H1 (cell line): ENCODE measurements around the gene FLNA. TPM values are rescaled to one million over a fixed set of nuclear protein-coding genes. Genes with fewer than 3 reads are reported as not detected.

ENCODE experiments used
- CTCF ChIA-PET: fragments of 300-600 bp; sonication (Branson Sonifier 250); formaldehyde crosslinking; loops from one replicate; lab custom pipeline; 2021; ENCODE audit not compliant: partially characterized antibody; lab: Charles Lee
- POLR2A ChIA-PET: fragments of 300-600 bp; sonication (Branson Sonifier 250); formaldehyde crosslinking; loops from one replicate; lab custom pipeline; 2021; ENCODE audit warnings: inconsistent platforms; ENCODE audit not compliant: partially characterized antibody; lab: Charles Lee
- DNase-seq, 2 experiments: peaks; one replicate each; pipeline versions ENCODE4 v3.0.0 to v3.0.0-alpha.2; 2010 to 2022; ENCODE audit warnings: low spot score in 2 of 2, low read depth in 1 of 2, mixed read lengths in 1 of 2
- FAIRE-seq: peaks from 2 replicates; lab custom pipeline; 2011; peaks lifted over from hg19 to GRCh38; lab: Jason Lieb, UNC
- H2AFZ ChIP-seq: 2 replicates; pipeline ENCODE4 v1.8.1; 2012; ENCODE audit warnings: low read length, inconsistent platforms
- H2AK5ac ChIP-seq: 2 replicates; pipeline ENCODE4 v1.6.1; 2013; ENCODE audit warnings: low read depth, low read length
- H2BK120ac ChIP-seq: replicated peaks from 2 replicates; pipeline ENCODE3; 2013; ENCODE audit warnings: low read depth, low read length, inconsistent platforms
- H2BK12ac ChIP-seq: 2 replicates; pipeline ENCODE4 v1.6.1; 2013; ENCODE audit warnings: low read depth, low read length
- H2BK15ac ChIP-seq: 2 replicates; pipeline ENCODE4 v1.6.1; 2013; ENCODE audit warnings: low read length
- H2BK20ac ChIP-seq: 2 replicates; pipeline ENCODE4 v1.6.1; 2013; ENCODE audit warnings: low read length
- H2BK5ac ChIP-seq: 2 replicates; pipeline ENCODE4 v1.6.1; 2013; ENCODE audit warnings: low read depth, low read length
- H3K14ac ChIP-seq: 2 replicates; pipeline ENCODE4 v1.6.1; 2013; ENCODE audit warnings: inconsistent platforms; ENCODE audit not compliant: insufficient read length
- H3K18ac ChIP-seq: 2 replicates; pipeline ENCODE4 v1.6.1; 2013; ENCODE audit warnings: low read length; ENCODE audit errors: extremely low read depth
- H3K23ac ChIP-seq: 2 replicates; pipeline ENCODE4 v1.6.1; 2013; ENCODE audit warnings: inconsistent platforms; ENCODE audit not compliant: insufficient read length
- H3K23me2 ChIP-seq: 2 replicates; pipeline ENCODE4 v1.6.1; 2013; ENCODE audit warnings: low read depth, low read length
- H3K27ac ChIP-seq: 2 replicates; pipeline ENCODE4 v1.6.1; 2011; ENCODE audit warnings: low read depth, low read length, inconsistent platforms
- H3K27me3 ChIP-seq, 4 experiments: replicated peaks in 1 of 4; 1 replicate in 1 of 4; 2 replicates in 3 of 4; pipeline versions ENCODE4 v1.6.1 to v1.8.1; 2011 to 2013; ENCODE audit warnings: low read length in 3 of 4, mild to moderate bottlenecking in 3 of 4, inconsistent platforms in 2 of 4, mixed read lengths in 2 of 4, moderate library complexity in 1 of 4; ENCODE audit not compliant: control insufficient read depth in 3 of 4, insufficient read depth in 3 of 4; ENCODE audit errors: extremely low read depth in 1 of 4
- H3K36me3 ChIP-seq, 4 experiments: 2 replicates each; pipeline versions ENCODE4 v1.6.1 to v1.8.1; 2011 to 2013; ENCODE audit warnings: mild to moderate bottlenecking in 4 of 4, low read length in 3 of 4, moderate library complexity in 2 of 4, control low read depth in 1 of 4, inconsistent platforms in 1 of 4; ENCODE audit not compliant: insufficient read depth in 4 of 4, control insufficient read depth in 2 of 4
- H3K4ac ChIP-seq: replicated peaks from 2 replicates; pipeline ENCODE3; 2013; ENCODE audit warnings: low read length, low read depth, mixed read lengths, inconsistent platforms; ENCODE audit not compliant: insufficient read length
- H3K4me1 ChIP-seq, 4 experiments: replicated peaks in 1 of 4; 1 replicate in 1 of 4; 2 replicates in 3 of 4; pipeline versions ENCODE4 v1.6.1 to v1.8.1; 2011 to 2013; ENCODE audit warnings: low read length in 3 of 4, inconsistent platforms in 2 of 4, mixed read lengths in 1 of 4; ENCODE audit not compliant: insufficient read depth in 4 of 4, control insufficient read depth in 3 of 4
- H3K4me2 ChIP-seq, 2 experiments: 2 replicates each; pipeline versions ENCODE4 v1.6.1 to v1.8.1; 2011 to 2013; ENCODE audit warnings: low read depth in 2 of 2, low read length in 2 of 2, control low read depth in 1 of 2, inconsistent platforms in 1 of 2, mild to moderate bottlenecking in 1 of 2; ENCODE audit not compliant: insufficient read depth in 1 of 2
- H3K4me3 ChIP-seq, 4 experiments: fragments of 200-600, 300-600 bp in 1 of 4; sonication (generic), shearing (Covaris generic), sonication (Bioruptor Twin) in 1 of 4; 2 replicates each; pipeline versions ENCODE4 v1.5.1 to v1.8.1; 2011 to 2016; ENCODE audit warnings: low read length in 4 of 4, low read depth in 3 of 4, control low read depth in 2 of 4, inconsistent platforms in 2 of 4, mild to moderate bottlenecking in 2 of 4, mixed read lengths in 1 of 4, moderate library complexity in 1 of 4; ENCODE audit not compliant: insufficient read depth in 2 of 4; ENCODE audit errors: extremely low read depth in 1 of 4
- H3K56ac ChIP-seq: replicated peaks from 2 replicates; pipeline ENCODE3; 2013; ENCODE audit warnings: low read depth, mild to moderate bottlenecking, mixed read lengths, low read length, inconsistent platforms; ENCODE audit not compliant: insufficient read length
- H3K79me1 ChIP-seq: 2 replicates; pipeline ENCODE4 v1.6.1; 2013; ENCODE audit warnings: low read depth, low read length, control low read depth
- H3K79me2 ChIP-seq, 2 experiments: 2 replicates each; pipeline versions ENCODE4 v1.6.1 to v1.8.1; 2012 to 2013; ENCODE audit warnings: low read length in 2 of 2, mild to moderate bottlenecking in 2 of 2, inconsistent platforms in 1 of 2; ENCODE audit not compliant: insufficient read depth in 2 of 2, control insufficient read depth in 1 of 2
- H3K9ac ChIP-seq, 4 experiments: replicated peaks in 1 of 4; 1 replicate in 1 of 4; 2 replicates in 3 of 4; pipeline versions ENCODE4 v1.6.1 to v1.8.1; 2011 to 2013; ENCODE audit warnings: low read depth in 3 of 4, low read length in 3 of 4, control low read depth in 2 of 4, mild to moderate bottlenecking in 2 of 4, moderate library complexity in 2 of 4, inconsistent platforms in 1 of 4; ENCODE audit errors: extremely low read depth in 1 of 4
- H3K9me3 ChIP-seq, 2 experiments: 2 replicates each; pipeline versions ENCODE4 v1.6.1 to v1.8.1; 2012 to 2013; ENCODE audit warnings: mild to moderate bottlenecking in 2 of 2, moderate library complexity in 2 of 2, control low read depth in 1 of 2, inconsistent platforms in 1 of 2, low read depth in 1 of 2, low read length in 1 of 2, mixed read lengths in 1 of 2; ENCODE audit not compliant: insufficient read depth in 2 of 2
- H4K20me1 ChIP-seq, 2 experiments: replicated peaks in 1 of 2; 2 replicates each; pipeline versions ENCODE3 to v1.8.1; 2011 to 2013; ENCODE audit warnings: inconsistent platforms in 2 of 2, low read length in 2 of 2, mild to moderate bottlenecking in 1 of 2; ENCODE audit not compliant: insufficient read depth in 2 of 2, control insufficient read depth in 1 of 2
- H4K5ac ChIP-seq: 2 replicates; pipeline ENCODE4 v1.6.1; 2013; ENCODE audit warnings: low read length, low read depth, mixed read lengths, inconsistent platforms; ENCODE audit not compliant: insufficient read length
- H4K8ac ChIP-seq: 2 replicates; pipeline ENCODE4 v1.8.0; 2013; ENCODE audit warnings: mild to moderate bottlenecking, moderate library complexity, low read length, inconsistent platforms; ENCODE audit not compliant: insufficient read depth; ENCODE audit errors: extremely low read depth
- H4K91ac ChIP-seq: replicated peaks from 2 replicates; pipeline ENCODE3; 2013; ENCODE audit warnings: low read length, mixed read lengths, inconsistent platforms; ENCODE audit not compliant: insufficient read length
- KDM4A ChIP-seq: IDR thresholded peaks from one replicate; pipeline ENCODE4 v1.7.1; 2012; ENCODE audit warnings: low read depth, mild to moderate bottlenecking, moderate library complexity, low read length, inconsistent platforms; ENCODE audit not compliant: severe bottlenecking
- SIN3A ChIP-seq, 2 experiments: IDR thresholded peaks in 1 of 2; conservative IDR thresholded peaks in 1 of 2; 2 replicates each; pipeline ENCODE4 v1.6.1; 2011 to 2012; ENCODE audit warnings: low read length in 2 of 2, improper control_type of control experiment in 1 of 2, low read depth in 1 of 2, mild to moderate bottlenecking in 1 of 2
- WGBS, 2 experiments: shearing (Covaris generic) in 1 of 2; methylation state at CpG; one replicate each; pipeline versions ENCODE4 v1.1.6 to v1.1.7; 2013 to 2015; ENCODE audit warnings: low lambda C conversion rate in 2 of 2, mixed read lengths in 2 of 2, inconsistent platforms in 1 of 2, low coverage in 1 of 2, missing lambda C conversion rate in 1 of 2; ENCODE audit not compliant: insufficient replicate concordance in 2 of 2, insufficient coverage in 1 of 2, insufficient read length in 1 of 2; ENCODE audit errors: extremely low coverage in 1 of 2, missing lambda C conversion rate in 1 of 2; 5-methylcytosine and 5-hydroxymethylcytosine counted together
- polyA plus RNA-seq, 7 experiments: library from polyadenylated mRNA; depleted of rRNA in 3 of 7; stranded (reverse) in 5 of 7; unstranded in 2 of 7; fragments of >200 nt in 5 of 7; fragments of 200-250 nt in 2 of 7; gene quantifications; 1 replicate in 5 of 7; 2 replicates in 1 of 7; 4 replicates in 1 of 7; pipeline versions ENCODE4 v1.2.1 to v1.2.3, GENCODE V29; 2011 to 2013; ENCODE audit warnings: missing spikeins in 2 of 7, mixed read lengths in 2 of 7
- total RNA-seq: library from RNA; stranded (reverse); fragmentation: NEBNext Ultra II Directional; extraction: Animal tissue kit (Norgen Biotek cat#: 25700); gene quantifications from 2 replicates; pipeline ENCODE4 v1.2.1, GENCODE V29; 2021

Gene FLNA
- total and polyA plus RNA-seq, 2 of the 8 experiments (the other 6 are each of a cell fraction or from before 2014, with no cell fraction given) = 315 to 925 TPM

- Histone ChIP-seq H2BK5ac (no peak overlapping the region), H3K4me2 (no peak overlapping the region), H4K8ac (no peak overlapping the region), H3K79me1 (no peaks in the 10 kb centered on the region), H3K27me3 (no peaks in the 10 kb centered on the region), H3K36me3 (no peaks in the 10 kb centered on the region), H2BK20ac (no peak overlapping the region), H3K4ac (no peak overlapping the region), H2AK5ac (no peak overlapping the region), H3K27ac (no peak overlapping the region), H2BK12ac (no peak overlapping the region), H3K4me1 (peaks cover 0 to 3% (median 0%) of the 10 kb centered on the region in 4 experiments; a peak in 1 of 7 replicates), H3K14ac (no peak overlapping the region), H4K5ac (no peak overlapping the region), H3K9me3 (no peaks in the 10 kb centered on the region), H2AFZ (no peak overlapping the region), H3K4me3 (no peak overlapping the region), H3K23me2 (no peaks in the 10 kb centered on the region), H2BK120ac (no peak overlapping the region), H3K9ac (no peak overlapping the region), H3K18ac (no peak overlapping the region), H2BK15ac (no peak overlapping the region), H4K91ac (no peak overlapping the region), H3K23ac (no peak overlapping the region), H4K20me1 (no peaks in the 10 kb centered on the region), H3K56ac (no peak overlapping the region), H3K79me2 (no peaks in the 10 kb centered on the region)
- ChIA-PET POLR2A (no interaction called here), CTCF (interaction anchor here (1.5 kb wide), 2 partner anchors 9 to 15 kb away, joined by 5 to 7 read pairs; no protein-coding TSS in a partner anchor)
- DNase-seq (no peak), FAIRE-seq (no peak)
- 93% methylated on average over 5 of the region's 6 CpGs; no CpG with 5 or more reads in 1 of the 2 experiments for WGBS, 2 experiments
- TF ChIP-seq SIN3A (conservative IDR thresholded peaks at IDR 0.05 in 1 of 2, IDR thresholded peaks at IDR 0.05 in 1 of 2; ENCODE audit: low read depth in 1 of 2, low read length in 2 of 2) = no peak
- no peak for TF ChIP-seq KDM4A
These were observed 67.2 kb downstream of the FLNA start for GRCh38 chrX:154307202-154307601.
